PFSK-1 (cell line): Measurements from ENCODE around the gene TAX1BP3.

Experiments
- POLR2AphosphoS5 ChIP-seq: IDR thresholded peaks from 2 replicates; pipeline ENCODE4 v1.6.1; 2012; ENCODE audit warnings: low read depth, mild to moderate bottlenecking, control low read depth, low read length, moderate library complexity
- REST ChIP-seq, 2 experiments: IDR thresholded peaks; 2 replicates each; pipeline versions ENCODE4 v1.6.1 to v1.8.0; 2011 to 2012; ENCODE audit warnings: low read depth in 2 of 2, low read length in 2 of 2, control low read depth in 1 of 2, inconsistent platforms in 1 of 2, mild to moderate bottlenecking in 1 of 2, moderate library complexity in 1 of 2; ENCODE audit not compliant: insufficient read depth in 1 of 2
- TAF1 ChIP-seq: IDR thresholded peaks from 2 replicates; pipeline ENCODE4 v1.6.1; 2012; ENCODE audit warnings: low read length, control low read depth, borderline replicate concordance; ENCODE audit not compliant: insufficient read depth

- no peak for TF ChIP-seq POLR2AphosphoS5
- TF ChIP-seq REST (IDR thresholded peaks at IDR 0.05; ENCODE audit: insufficient read depth in 1 of 2, low read depth in 2 of 2, low read length in 2 of 2) = no peak
- TF ChIP-seq TAF1 = no peak
Measured at GRCh38 chr17:3656353-3656752, 12.0 kb downstream of the TAX1BP3 start.
